ENCODE data around the gene CDH18.

DNA sequence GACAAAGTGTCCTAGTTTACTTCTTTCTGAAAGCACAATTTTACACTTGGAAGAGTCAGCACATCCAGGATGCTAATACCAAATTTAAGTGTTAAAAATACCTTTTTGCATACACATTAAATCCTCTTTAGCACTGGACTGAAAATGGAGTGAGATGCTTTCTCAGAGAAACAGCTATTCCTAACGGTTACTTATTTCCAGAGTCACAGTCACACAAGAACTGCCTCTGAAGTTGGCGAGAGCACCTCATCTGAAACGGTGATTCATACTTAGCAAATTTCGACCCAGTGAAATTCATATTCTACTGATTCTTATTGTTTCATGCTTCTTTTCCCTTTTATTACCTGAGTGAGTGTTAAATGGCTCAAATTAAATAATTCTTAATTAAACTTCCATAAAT lies 12.2 kb downstream of the CDH18 start:
- TF ChIP-seq CTCF (IDR thresholded peaks at IDR 0.05) (no peak), POLR2A (IDR thresholded peaks at IDR 0.05) (no peak), POLR2AphosphoS5 (IDR thresholded peaks at IDR 0.05) (no peak)
